Chondrocyte (in vitro differentiated cells): ENCODE results near the gene TRAPPC1. TPM values are rescaled to one million over a fixed set of nuclear protein-coding genes. Genes with fewer than 3 reads are reported as not detected.

Source experiments
- DNase-seq: peaks from one replicate; pipeline ENCODE4 v3.0.0; 2021; ENCODE audit warnings: mixed read lengths, low spot score
- H3K27ac Mint-ChIP-seq: one replicate; pipeline ENCODE4 v1.8.0; 2021; ENCODE audit warnings: mild to moderate bottlenecking, moderate library complexity, mixed read lengths; ENCODE audit not compliant: unreplicated experiment
- H3K27me3 Mint-ChIP-seq: 2 replicates; pipeline ENCODE4 v1.8.0; 2021; ENCODE audit warnings: low read depth, mixed read lengths
- H3K36me3 Mint-ChIP-seq: 2 replicates; pipeline ENCODE4 v1.8.0; 2021; ENCODE audit warnings: low read depth, mixed read lengths
- H3K4me1 Mint-ChIP-seq: 2 replicates; pipeline ENCODE4 v1.8.0; 2021; ENCODE audit warnings: low read depth, mild to moderate bottlenecking, mixed read lengths
- H3K4me3 Mint-ChIP-seq: one replicate; pipeline ENCODE4 v1.8.0; 2021; ENCODE audit warnings: mild to moderate bottlenecking, moderate library complexity, mixed read lengths; ENCODE audit not compliant: unreplicated experiment
- H3K9me3 Mint-ChIP-seq: 2 replicates; pipeline ENCODE4 v1.8.0; 2021; ENCODE audit warnings: low read depth, mixed read lengths
- total RNA-seq: library from RNA; stranded (reverse); gene quantifications from 3 replicates; pipeline ENCODE4 v1.2.1, GENCODE V29; 2021
- TF ChIP-seq, protein P1 (sequence below): fragments of 200-600 bp; sonication (generic); IDR thresholded peaks from 2 replicates; pipeline ENCODE4 v1.5.0; 2021; ENCODE audit warnings: antibody characterized with exemption, mild to moderate bottlenecking, moderate library complexity

The TRAPPC1 gene
- total RNA-seq, 1 donor from 2014 or later = 135 TPM

- no peak for DNase-seq
- H3K27me3 Mint-ChIP-seq = no peaks in the 10 kb centered on the region
- H3K9me3 Mint-ChIP-seq = no peaks in the 10 kb centered on the region
- H3K4me1 Mint-ChIP-seq = peaks cover 3% of the 10 kb centered on the region
- TF ChIP-seq, protein P1, sequence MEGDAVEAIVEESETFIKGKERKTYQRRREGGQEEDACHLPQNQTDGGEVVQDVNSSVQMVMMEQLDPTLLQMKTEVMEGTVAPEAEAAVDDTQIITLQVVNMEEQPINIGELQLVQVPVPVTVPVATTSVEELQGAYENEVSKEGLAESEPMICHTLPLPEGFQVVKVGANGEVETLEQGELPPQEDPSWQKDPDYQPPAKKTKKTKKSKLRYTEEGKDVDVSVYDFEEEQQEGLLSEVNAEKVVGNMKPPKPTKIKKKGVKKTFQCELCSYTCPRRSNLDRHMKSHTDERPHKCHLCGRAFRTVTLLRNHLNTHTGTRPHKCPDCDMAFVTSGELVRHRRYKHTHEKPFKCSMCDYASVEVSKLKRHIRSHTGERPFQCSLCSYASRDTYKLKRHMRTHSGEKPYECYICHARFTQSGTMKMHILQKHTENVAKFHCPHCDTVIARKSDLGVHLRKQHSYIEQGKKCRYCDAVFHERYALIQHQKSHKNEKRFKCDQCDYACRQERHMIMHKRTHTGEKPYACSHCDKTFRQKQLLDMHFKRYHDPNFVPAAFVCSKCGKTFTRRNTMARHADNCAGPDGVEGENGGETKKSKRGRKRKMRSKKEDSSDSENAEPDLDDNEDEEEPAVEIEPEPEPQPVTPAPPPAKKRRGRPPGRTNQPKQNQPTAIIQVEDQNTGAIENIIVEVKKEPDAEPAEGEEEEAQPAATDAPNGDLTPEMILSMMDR = no peak
- H3K4me3 Mint-ChIP-seq = no peak overlapping the region
- H3K36me3 Mint-ChIP-seq = peaks cover 35% of the 10 kb centered on the region
- H3K27ac Mint-ChIP-seq = no peak overlapping the region
These were observed 9.0 kb upstream of the TRAPPC1 start for GRCh38 chr17:7940743-7941142.

DNA sequence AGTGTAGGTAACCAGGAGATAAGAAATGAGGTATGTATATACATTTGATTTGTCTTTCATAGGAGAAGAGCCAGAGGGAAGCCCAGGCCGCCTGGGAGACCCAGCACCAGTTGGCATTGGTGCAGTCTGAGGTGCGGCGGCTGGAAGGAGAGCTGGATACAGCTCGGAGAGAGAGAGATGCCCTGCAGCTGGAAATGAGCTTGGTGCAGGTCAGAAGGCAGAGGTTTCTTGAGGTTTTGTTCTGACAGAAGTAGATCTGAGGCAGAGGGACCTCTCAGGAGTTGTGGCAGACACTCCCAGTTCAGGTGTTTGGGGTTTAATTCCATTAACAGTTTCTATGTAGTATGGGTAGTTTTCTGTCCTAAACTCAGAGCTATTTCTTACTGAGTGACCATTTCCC is 8.3 kb upstream of the TRAPPC1 start:
- H3K4me1 Mint-ChIP-seq = peaks cover 7% of the 10 kb centered on the region
- no peak for DNase-seq
- H3K27ac Mint-ChIP-seq = no peak overlapping the region
- TF ChIP-seq, protein P1 = no peak
- H3K9me3 Mint-ChIP-seq = no peaks in the 10 kb centered on the region
- H3K36me3 Mint-ChIP-seq = peaks cover 38% of the 10 kb centered on the region
- H3K27me3 Mint-ChIP-seq = no peaks in the 10 kb centered on the region
- no peak overlapping the region for H3K4me3 Mint-ChIP-seq

- Mint-ChIP-seq H3K9me3 (no peaks in the 10 kb centered on the region), H3K4me3 (no peak overlapping the region), H3K4me1 (peaks cover 39% of the 10 kb centered on the region), H3K27ac (no peak overlapping the region), H3K36me3 (peaks cover 24% of the 10 kb centered on the region), H3K27me3 (no peaks in the 10 kb centered on the region)
- TF ChIP-seq, protein P1 = no peak
- DNase-seq = no peak
These were observed 4.1 kb upstream of the TRAPPC1 start for GRCh38 chr17:7935859-7936258.

DNA sequence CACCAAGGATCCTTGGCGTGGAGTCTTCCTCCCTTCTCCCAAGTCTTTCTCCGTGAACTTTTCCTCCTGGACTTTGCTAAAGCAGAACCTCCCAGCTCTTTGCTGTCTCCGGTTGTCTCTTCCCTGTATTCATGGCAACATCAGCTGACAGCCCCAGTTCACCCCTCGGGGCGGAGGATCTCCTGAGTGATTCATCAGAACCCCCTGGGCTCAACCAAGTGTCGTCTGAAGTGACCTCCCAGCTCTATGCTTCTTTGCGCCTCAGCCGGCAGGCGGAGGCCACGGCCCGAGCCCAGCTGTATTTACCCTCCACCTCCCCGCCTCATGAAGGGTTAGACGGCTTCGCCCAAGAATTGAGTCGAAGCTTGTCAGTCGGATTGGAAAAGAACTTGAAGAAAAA is 1.2 kb upstream of the TRAPPC1 start:
- TF ChIP-seq, protein P1 = peak; percentile 46
- no peak for DNase-seq
- Mint-ChIP-seq H3K4me3 (peak overlapping the region; percentile 100), H3K27ac (peak overlapping the region; percentile 98), H3K9me3 (no peaks in the 10 kb centered on the region), H3K4me1 (peaks cover 52% of the 10 kb centered on the region), H3K36me3 (peaks cover 15% of the 10 kb centered on the region), H3K27me3 (peaks cover 2% of the 10 kb centered on the region)

- Mint-ChIP-seq H3K4me3 (peak overlapping the region; percentile 100), H3K36me3 (peaks cover 16% of the 10 kb centered on the region), H3K4me1 (peaks cover 52% of the 10 kb centered on the region), H3K27me3 (peaks cover 2% of the 10 kb centered on the region), H3K27ac (peak overlapping the region; percentile 98), H3K9me3 (no peaks in the 10 kb centered on the region)
- no peak for DNase-seq
- TF ChIP-seq, protein P1 = no peak
These were observed 741 bp upstream of the TRAPPC1 start for GRCh38 chr17:7932483-7932891.
